Neuronal stem cell (in vitro differentiated cells): ENCODE data around the gene NAV2.

Experiments used
- DNase-seq: peaks from one replicate; pipeline ENCODE4 v3.0.0-alpha.2; 2013; ENCODE audit warnings: low spot score
- H2AFZ ChIP-seq: one replicate; pipeline ENCODE4 v1.6.1; 2013; ENCODE audit warnings: mild to moderate bottlenecking, low read length, inconsistent platforms
- H2AK5ac ChIP-seq: 2 replicates; pipeline ENCODE4 v1.6.1; 2013; ENCODE audit warnings: low read depth, mild to moderate bottlenecking, inconsistent platforms, low read length, moderate library complexity, mixed read lengths
- H2BK120ac ChIP-seq: 2 replicates; pipeline ENCODE4 v1.6.1; 2013; ENCODE audit warnings: low read depth, mild to moderate bottlenecking, inconsistent platforms, low read length, moderate library complexity, mixed read lengths
- H2BK12ac ChIP-seq: one replicate; pipeline ENCODE4 v1.6.1; 2013; ENCODE audit warnings: low read length, inconsistent platforms
- H2BK15ac ChIP-seq: 2 replicates; pipeline ENCODE4 v1.6.1; 2013; ENCODE audit warnings: mild to moderate bottlenecking, low read length, inconsistent platforms, mixed read lengths
- H2BK5ac ChIP-seq: one replicate; pipeline ENCODE4 v1.6.1; 2013; ENCODE audit warnings: inconsistent platforms, mild to moderate bottlenecking, low read length, moderate library complexity
- H3K14ac ChIP-seq: one replicate; pipeline ENCODE4 v1.6.1; 2013; ENCODE audit warnings: low read length, inconsistent platforms
- H3K18ac ChIP-seq: 2 replicates; pipeline ENCODE4 v1.6.1; 2013; ENCODE audit warnings: low read length, inconsistent platforms
- H3K23ac ChIP-seq: 2 replicates; pipeline ENCODE4 v1.6.1; 2013; ENCODE audit warnings: low read depth, mild to moderate bottlenecking, mixed read lengths, low read length, inconsistent platforms; ENCODE audit not compliant: poor library complexity
- H3K27ac ChIP-seq: replicated peaks from 3 replicates; pipeline ENCODE4 v1.5.1; 2013; ENCODE audit warnings: low read length, inconsistent platforms
- H3K27me3 ChIP-seq, 3 experiments: 2 replicates each; pipeline ENCODE4 v1.6.1; 2013; ENCODE audit warnings: low read length in 3 of 3, mild to moderate bottlenecking in 2 of 3, inconsistent platforms in 1 of 3, low read depth in 1 of 3, mixed read lengths in 1 of 3, moderate library complexity in 1 of 3; ENCODE audit not compliant: control insufficient read depth in 3 of 3, insufficient read depth in 3 of 3
- H3K36me3 ChIP-seq, 2 donors: replicated peaks in 1 of 2; 2 replicates each; pipeline ENCODE4 v1.6.1; 2013; ENCODE audit warnings: low read length in 2 of 2; ENCODE audit not compliant: control insufficient read depth in 2 of 2, insufficient read depth in 2 of 2
- H3K4ac ChIP-seq: 2 replicates; pipeline ENCODE4 v1.6.1; 2013; ENCODE audit warnings: inconsistent platforms, mild to moderate bottlenecking, low read length, moderate library complexity
- H3K4me1 ChIP-seq, 2 donors: 1 replicate in 1 of 2; 2 replicates in 1 of 2; pipeline ENCODE4 v1.6.1; 2013; ENCODE audit warnings: low read length in 2 of 2, low read depth in 1 of 2; ENCODE audit not compliant: control insufficient read depth in 2 of 2, insufficient read depth in 1 of 2
- H3K4me2 ChIP-seq: one replicate; pipeline ENCODE4 v1.6.1; 2013; ENCODE audit warnings: mild to moderate bottlenecking, low read length, inconsistent platforms; ENCODE audit not compliant: insufficient read depth, poor library complexity, severe bottlenecking
- H3K4me3 ChIP-seq, 2 donors: 2 replicates each; pipeline ENCODE4 v1.5.1; 2013; ENCODE audit warnings: low read length in 2 of 2, mild to moderate bottlenecking in 2 of 2, inconsistent platforms in 1 of 2, moderate library complexity in 1 of 2
- H3K79me1 ChIP-seq: one replicate; pipeline ENCODE4 v1.6.1; 2013; ENCODE audit warnings: low read depth, mild to moderate bottlenecking, inconsistent platforms, low read length, moderate library complexity
- H3K9ac ChIP-seq: one replicate; pipeline ENCODE4 v1.6.1; 2013; ENCODE audit warnings: mild to moderate bottlenecking, low read depth, low read length, inconsistent platforms; ENCODE audit not compliant: poor library complexity
- H3K9me3 ChIP-seq, 2 donors: replicated peaks in 1 of 2; 2 replicates each; pipeline versions ENCODE3 to v1.6.1; 2013; ENCODE audit warnings: low read length in 2 of 2, mild to moderate bottlenecking in 2 of 2, inconsistent platforms in 1 of 2, low read depth in 1 of 2, mixed read lengths in 1 of 2, moderate library complexity in 1 of 2; ENCODE audit not compliant: control insufficient read depth in 2 of 2, insufficient read depth in 1 of 2
- H4K8ac ChIP-seq: one replicate; pipeline ENCODE4 v1.6.1; 2013; ENCODE audit warnings: low read depth, mild to moderate bottlenecking, inconsistent platforms, low read length, moderate library complexity
- H4K91ac ChIP-seq: one replicate; pipeline ENCODE4 v1.6.1; 2013; ENCODE audit warnings: low read length, low read depth, mild to moderate bottlenecking, inconsistent platforms; ENCODE audit not compliant: poor library complexity
- WGBS, 2 donors: extraction: QIAGEN DNeasy Blood & Tissue Kit; methylation state at CpG; one replicate each; pipeline ENCODE4 v1.1.7; 2013; ENCODE audit warnings: missing lambda C conversion rate in 2 of 2, mixed read lengths in 1 of 2; ENCODE audit not compliant: insufficient read length in 2 of 2, insufficient replicate concordance in 1 of 2; ENCODE audit errors: extremely low coverage in 2 of 2; 5-methylcytosine and 5-hydroxymethylcytosine counted together

The NAV2 gene

GRCh38 chr11:19963697-19964387 is 251.2 kb downstream of the NAV2 start:
- H2BK12ac ChIP-seq = no peak overlapping the region
- no peaks in the 10 kb centered on the region for H3K27me3 ChIP-seq
- no peak overlapping the region for H2BK120ac ChIP-seq
- no peak overlapping the region for H3K18ac ChIP-seq
- no peak overlapping the region for H3K4me2 ChIP-seq
- H2BK15ac ChIP-seq = no peak overlapping the region
- H3K79me1 ChIP-seq = no peaks in the 10 kb centered on the region
- H3K27ac ChIP-seq = no peak overlapping the region
- peaks cover 0 to 3% of the 10 kb centered on the region in 2 donors for H3K36me3 ChIP-seq
- no peak overlapping the region for H3K4ac ChIP-seq
- WGBS, 2 donors = no CpG with 5 or more reads among the region's 13 CpGs
- H3K9ac ChIP-seq = no peak overlapping the region
- H3K14ac ChIP-seq = no peak overlapping the region
- H2AFZ ChIP-seq = no peak overlapping the region
- H3K4me3 ChIP-seq = no peak overlapping the region
- no peak for DNase-seq
- no peaks in the 10 kb centered on the region for H3K9me3 ChIP-seq
- no peak overlapping the region for H2AK5ac ChIP-seq
- H3K4me1 ChIP-seq = no peaks in the 10 kb centered on the region
- no peak overlapping the region for H4K8ac ChIP-seq
- H3K23ac ChIP-seq = no peak overlapping the region
- no peak overlapping the region for H4K91ac ChIP-seq
- no peak overlapping the region for H2BK5ac ChIP-seq

- H2BK12ac ChIP-seq = no peak overlapping the region
- H2AK5ac ChIP-seq = no peak overlapping the region
- H4K91ac ChIP-seq = no peak overlapping the region
- no peaks in the 10 kb centered on the region for H3K9me3 ChIP-seq
- no peak overlapping the region for H3K9ac ChIP-seq
- H2BK5ac ChIP-seq = no peak overlapping the region
- H4K8ac ChIP-seq = no peak overlapping the region
- no peak overlapping the region for H3K4me2 ChIP-seq
- no peak overlapping the region for H3K18ac ChIP-seq
- no peak overlapping the region for H3K27ac ChIP-seq
- H2BK120ac ChIP-seq = no peak overlapping the region
- WGBS, 2 donors = no CpG with 5 or more reads among the region's 4 CpGs
- peaks cover 0 to 3% of the 10 kb centered on the region in 2 donors for H3K36me3 ChIP-seq
- H3K4ac ChIP-seq = no peak overlapping the region
- H2AFZ ChIP-seq = no peak overlapping the region
- H3K23ac ChIP-seq = no peak overlapping the region
- H3K79me1 ChIP-seq = no peaks in the 10 kb centered on the region
- no peaks in the 10 kb centered on the region for H3K4me1 ChIP-seq
- DNase-seq = no peak
- H2BK15ac ChIP-seq = no peak overlapping the region
- no peaks in the 10 kb centered on the region for H3K27me3 ChIP-seq
- H3K14ac ChIP-seq = no peak overlapping the region
- H3K4me3 ChIP-seq = no peak overlapping the region
Measured at GRCh38 chr11:19966441-19966840, 253.8 kb downstream of the NAV2 start.

GRCh38 chr11:19966927-19967326 is 254.3 kb downstream of the NAV2 start:
- Histone ChIP-seq H3K4me1 (no peaks in the 10 kb centered on the region), H3K4me3 (no peak overlapping the region), H2AFZ (no peak overlapping the region), H3K9ac (no peak overlapping the region), H3K27ac (no peak overlapping the region), H2AK5ac (no peak overlapping the region), H3K4ac (no peak overlapping the region), H3K4me2 (no peak overlapping the region), H2BK15ac (no peak overlapping the region), H3K36me3 (peaks cover 0 to 3% of the 10 kb centered on the region in 2 donors), H3K79me1 (no peaks in the 10 kb centered on the region), H4K91ac (no peak overlapping the region), H3K9me3 (no peaks in the 10 kb centered on the region), H3K27me3 (no peaks in the 10 kb centered on the region), H4K8ac (no peak overlapping the region), H2BK5ac (no peak overlapping the region), H3K14ac (no peak overlapping the region), H2BK120ac (no peak overlapping the region), H2BK12ac (no peak overlapping the region), H3K23ac (no peak overlapping the region), H3K18ac (no peak overlapping the region)
- no peak for DNase-seq
- no CpG with 5 or more reads among the region's 4 CpGs for WGBS, 2 donors

GRCh38 chr11:19967787-19968186 is 255.2 kb downstream of the NAV2 start:
- no peak overlapping the region for H3K18ac ChIP-seq

More at GRCh38 chr11:19967787-19968186, 255.2 kb downstream of the NAV2 start:
- Histone ChIP-seq H2BK5ac (no peak overlapping the region), H3K14ac (no peak overlapping the region), H3K9me3 (no peaks in the 10 kb centered on the region), H3K27me3 (no peaks in the 10 kb centered on the region), H3K9ac (no peak overlapping the region), H2BK120ac (no peak overlapping the region), H2AFZ (no peak overlapping the region), H3K23ac (no peak overlapping the region), H3K27ac (no peak overlapping the region), H3K36me3 (peaks cover 0 to 3% of the 10 kb centered on the region in 2 donors), H2BK12ac (no peak overlapping the region), H3K79me1 (no peaks in the 10 kb centered on the region), H3K4ac (no peak overlapping the region), H4K91ac (no peak overlapping the region), H2AK5ac (no peak overlapping the region), H3K4me2 (no peak overlapping the region), H3K4me3 (no peak overlapping the region), H3K4me1 (peaks cover 0 to 2% of the 10 kb centered on the region in 2 donors), H2BK15ac (no peak overlapping the region), H4K8ac (no peak overlapping the region)
- DNase-seq = no peak
- WGBS, 2 donors = no CpG with 5 or more reads among the region's 2 CpGs
